Measurements from ENCODE around the gene MEF2D.

MEF2D gene

GRCh38 chr1:156500543-156500792, at the start of gene MEF2D:
MEF2D (minus strand) TSS chr1:156500775; CDS start chr1:156483292, 17,483 bp downstream.
- no peak for DNase-seq (ENCODE audit: low read depth)
- H3K4me3 ChIP-seq (ENCODE audit: low read length): peak within 1 kb of the TSS; percentile 85
- TF ChIP-seq, protein P1, sequence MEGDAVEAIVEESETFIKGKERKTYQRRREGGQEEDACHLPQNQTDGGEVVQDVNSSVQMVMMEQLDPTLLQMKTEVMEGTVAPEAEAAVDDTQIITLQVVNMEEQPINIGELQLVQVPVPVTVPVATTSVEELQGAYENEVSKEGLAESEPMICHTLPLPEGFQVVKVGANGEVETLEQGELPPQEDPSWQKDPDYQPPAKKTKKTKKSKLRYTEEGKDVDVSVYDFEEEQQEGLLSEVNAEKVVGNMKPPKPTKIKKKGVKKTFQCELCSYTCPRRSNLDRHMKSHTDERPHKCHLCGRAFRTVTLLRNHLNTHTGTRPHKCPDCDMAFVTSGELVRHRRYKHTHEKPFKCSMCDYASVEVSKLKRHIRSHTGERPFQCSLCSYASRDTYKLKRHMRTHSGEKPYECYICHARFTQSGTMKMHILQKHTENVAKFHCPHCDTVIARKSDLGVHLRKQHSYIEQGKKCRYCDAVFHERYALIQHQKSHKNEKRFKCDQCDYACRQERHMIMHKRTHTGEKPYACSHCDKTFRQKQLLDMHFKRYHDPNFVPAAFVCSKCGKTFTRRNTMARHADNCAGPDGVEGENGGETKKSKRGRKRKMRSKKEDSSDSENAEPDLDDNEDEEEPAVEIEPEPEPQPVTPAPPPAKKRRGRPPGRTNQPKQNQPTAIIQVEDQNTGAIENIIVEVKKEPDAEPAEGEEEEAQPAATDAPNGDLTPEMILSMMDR (IDR thresholded peaks at IDR 0.05; ENCODE audit: insufficient read depth, low read depth, low read length, missing control alignments): no peak

- no peak overlapping the region for H3K4me3 ChIP-seq (ENCODE audit: low read length)
- TF ChIP-seq, protein P1 (IDR thresholded peaks at IDR 0.05; ENCODE audit: insufficient read depth, low read depth, low read length, missing control alignments): no peak
- DNase-seq (ENCODE audit: low read depth): no peak
Observed at GRCh38 chr1:156550346-156550745, 49.8 kb upstream of the MEF2D start.

GRCh38 chr1:156549831-156550230, 49.3 kb upstream of the MEF2D start:
- peak; percentile 27 for DNase-seq (ENCODE audit: low read depth)
- H3K4me3 ChIP-seq (ENCODE audit: low read length): no peak overlapping the region
- TF ChIP-seq, protein P1 (IDR thresholded peaks at IDR 0.05; ENCODE audit: insufficient read depth, low read depth, low read length, missing control alignments): no peak

DNA sequence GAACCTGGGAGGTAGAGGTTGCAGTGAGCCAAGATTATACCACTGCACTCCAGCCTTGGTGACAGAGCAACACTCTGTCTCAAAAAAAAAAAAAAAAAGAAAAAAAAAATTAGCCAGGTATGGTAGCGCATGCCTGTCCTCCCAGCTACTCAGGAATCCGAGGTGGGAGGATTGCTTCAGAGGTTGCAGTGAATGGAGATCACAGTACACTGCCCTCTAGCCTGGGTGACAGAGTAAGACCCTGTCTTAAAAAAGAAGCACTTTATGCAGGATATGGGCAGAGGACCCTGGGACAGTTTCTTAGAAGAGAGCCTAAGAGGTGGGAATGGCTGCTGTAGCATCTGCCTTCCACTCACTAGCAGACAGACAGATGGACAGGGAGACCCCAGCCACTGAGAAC, 48.8 kb upstream of the MEF2D start:
- TF ChIP-seq, protein P1 (IDR thresholded peaks at IDR 0.05; ENCODE audit: insufficient read depth, low read depth, low read length, missing control alignments): no peak
- DNase-seq (ENCODE audit: low read depth): no peak

DNA sequence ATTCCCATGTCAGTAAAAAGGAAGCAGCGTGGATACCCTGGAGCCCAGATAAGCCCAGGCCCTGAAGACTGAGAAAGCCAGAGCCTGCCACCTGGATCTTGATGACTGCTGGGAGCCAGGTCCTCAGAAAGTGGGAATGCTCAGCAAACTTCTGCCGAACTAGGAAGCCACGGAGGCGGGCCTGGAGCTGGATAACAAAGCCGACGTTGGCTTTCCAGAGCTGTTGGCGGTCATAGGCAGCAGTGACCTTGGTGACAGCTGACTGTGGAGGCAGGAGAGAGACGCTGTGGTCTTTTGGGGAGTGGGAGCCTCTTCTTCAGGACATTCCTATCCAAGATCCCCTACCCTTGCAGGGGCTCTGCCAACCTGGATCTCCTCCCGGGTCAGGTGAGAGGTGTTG, 47.4 kb upstream of the MEF2D start:
- no peak for DNase-seq (ENCODE audit: low read depth)
- no peak overlapping the region for H3K4me3 ChIP-seq (ENCODE audit: low read length)
- TF ChIP-seq, protein P1 (IDR thresholded peaks at IDR 0.05; ENCODE audit: insufficient read depth, low read depth, low read length, missing control alignments): no peak

More for the DNA sequence above, 48.8 kb upstream of the MEF2D start:
- no peak overlapping the region for H3K4me3 ChIP-seq (ENCODE audit: low read length)

DNA sequence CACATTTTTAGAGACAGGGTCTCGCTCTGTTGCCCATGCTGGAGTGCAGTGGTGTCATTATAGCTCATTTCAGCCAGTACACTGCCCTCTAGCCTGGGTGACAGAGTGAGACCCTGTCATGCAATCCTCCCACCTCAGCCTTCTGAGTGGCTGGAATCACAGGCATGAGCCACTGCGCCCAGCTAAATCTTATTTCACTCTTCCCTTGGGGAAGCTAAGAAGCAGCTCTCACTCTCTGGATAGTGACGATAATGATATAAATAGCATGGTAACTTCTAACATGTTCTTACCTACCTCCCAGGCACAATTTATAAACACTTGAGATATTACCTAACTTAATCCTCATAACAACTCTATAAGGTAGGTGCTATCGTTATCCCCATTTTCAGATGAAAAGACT, 46.9 kb upstream of the MEF2D start:
- TF ChIP-seq, protein P1 (IDR thresholded peaks at IDR 0.05; ENCODE audit: insufficient read depth, low read depth, low read length, missing control alignments): no peak
- DNase-seq (ENCODE audit: low read depth): no peak
- no peak overlapping the region for H3K4me3 ChIP-seq (ENCODE audit: low read length)

GRCh38 chr1:156546267-156546666, 45.7 kb upstream of the MEF2D start:
- TF ChIP-seq, protein P1 (IDR thresholded peaks at IDR 0.05; ENCODE audit: insufficient read depth, low read depth, low read length, missing control alignments): no peak
- no peak for DNase-seq (ENCODE audit: low read depth)

More at GRCh38 chr1:156546267-156546666, 45.7 kb upstream of the MEF2D start:
- no peak overlapping the region for H3K4me3 ChIP-seq (ENCODE audit: low read length)

Data from epithelial cell of esophagus (primary cell).